Gastroesophageal sphincter (tissue), 4 donors: ENCODE measurements around the gene MEN1. TPM values are rescaled to one million over a fixed set of nuclear protein-coding genes. Genes with fewer than 3 reads are reported as not detected.

Experiments used
- ATAC-seq: fragments of 150-250 bp; one replicate; pipeline ENCODE4 v1.9.1; 2016; ENCODE audit warnings: mild to moderate bottlenecking, moderate library complexity
- H3K27ac ChIP-seq, 4 donors: fragments of 200-600 bp; sonication (generic) in 3 of 4; 1 replicate in 3 of 4; 2 replicates in 1 of 4; pipeline ENCODE4 v1.5.1; 2016 to 2019
- H3K27me3 ChIP-seq: fragments of 200-600 bp; sonication (generic); one replicate; pipeline ENCODE4 v1.5.1; 2019
- H3K36me3 ChIP-seq, 2 donors: fragments of 200-600 bp; sonication (generic); one replicate each; pipeline ENCODE4 v1.5.1; 2019; ENCODE audit warnings: control low read depth in 1 of 2
- H3K4me1 ChIP-seq, 3 donors: fragments of 200-600 bp; sonication (generic); 1 replicate in 2 of 3; 2 replicates in 1 of 3; pipeline ENCODE4 v1.5.1; 2016 to 2019; ENCODE audit warnings: control low read depth in 2 of 3
- H3K4me3 ChIP-seq, 2 donors: fragments of 200-600 bp; sonication (generic); one replicate each; pipeline ENCODE4 v1.5.1; 2019; ENCODE audit warnings: mild to moderate bottlenecking in 1 of 2, moderate library complexity in 1 of 2
- H3K9me3 ChIP-seq, 3 donors: fragments of 200-600 bp; sonication (generic); one replicate each; pipeline ENCODE4 v1.5.1; 2017 to 2019; ENCODE audit warnings: control low read depth in 2 of 3
- CTCF ChIP-seq, 4 experiments: fragments of 200-600 bp in 2 of 4; fragments of 450-650 bp in 2 of 4; sonication (generic) in 1 of 4; IDR thresholded peaks; one replicate each; pipeline ENCODE4 v1.5.1; 2017 to 2019; ENCODE audit warnings: antibody characterized with exemption in 4 of 4, mild to moderate bottlenecking in 2 of 4, moderate library complexity in 2 of 4
- EP300 ChIP-seq: sonication (generic); formaldehyde crosslinking; IDR thresholded peaks from one replicate; pipeline ENCODE4 v1.6.1; 2017; ENCODE audit warnings: antibody characterized with exemption, mild to moderate bottlenecking
- POLR2A ChIP-seq, 2 donors: fragments of 450-650 bp; IDR thresholded peaks; one replicate each; pipeline ENCODE4 v1.6.1; 2017; ENCODE audit warnings: antibody characterized with exemption in 2 of 2, mild to moderate bottlenecking in 2 of 2, moderate library complexity in 1 of 2
- POLR2AphosphoS5 ChIP-seq: sonication (generic); formaldehyde crosslinking; IDR thresholded peaks from one replicate; pipeline ENCODE4 v1.6.1; 2017; ENCODE audit warnings: antibody characterized with exemption
- WGBS, 2 donors: methylation state at CpG; one replicate each; pipeline ENCODE4 v1.1.5; 2018; ENCODE audit warnings: low coverage in 1 of 2; 5-methylcytosine and 5-hydroxymethylcytosine counted together
- total RNA-seq, 4 donors: library from RNA; depleted of rRNA; stranded (reverse); fragments of >200 nt; gene quantifications; one replicate each; pipeline ENCODE4 v1.1.0, GENCODE V29; 2016

MEN1 gene
- total RNA-seq, 4 donors from 2014 or later: 7.1 to 20.9 (median 11.6) TPM

GRCh38 chr11:64772303-64773018 is 37.9 kb downstream of the MEN1 start:
- Histone ChIP-seq H3K36me3 (peaks cover 30 to 97% of the 10 kb centered on the region in 2 donors), H3K27ac (peak overlapping the region; percentile 19 to 66 (median 64)), H3K4me3 (no peak overlapping the region), H3K9me3 (no peaks in the 10 kb centered on the region), H3K4me1 (peaks cover 34 to 89% (median 36%) of the 10 kb centered on the region in 3 donors), H3K27me3 (no peaks in the 10 kb centered on the region)
- TF ChIP-seq POLR2A (IDR thresholded peaks at IDR 0.05) (no peak), EP300 (no peak), CTCF (IDR thresholded peaks at IDR 0.05) (no peak), POLR2AphosphoS5 (no peak)
- 29 to 39% methylated on average over 3 of the region's 3 CpGs for WGBS, 2 donors
- no peak for ATAC-seq

- H3K36me3 ChIP-seq: peaks cover 34 to 100% of the 10 kb centered on the region in 2 donors
These were observed 38.5 kb downstream of the MEN1 start for GRCh38 chr11:64771861-64772260.

GRCh38 chr11:64770120-64770519 is 40.2 kb downstream of the MEN1 start:
- H3K4me3 ChIP-seq: no peak overlapping the region
- no peaks in the 10 kb centered on the region for H3K27me3 ChIP-seq
- WGBS, 2 donors: 73% methylated on average over 5 of the region's 12 CpGs; no CpG with 5 or more reads in 1 of the 2 donors
- peaks cover 21 to 89% (median 22%) of the 10 kb centered on the region in 3 donors for H3K4me1 ChIP-seq
- H3K36me3 ChIP-seq: peaks cover 34 to 100% of the 10 kb centered on the region in 2 donors
- TF ChIP-seq CTCF (IDR thresholded peaks at IDR 0.05) (no peak), POLR2AphosphoS5 (no peak), POLR2A (IDR thresholded peaks at IDR 0.05) (no peak), EP300 (no peak)
- no peak for ATAC-seq
- peak overlapping the region in 2 of 4 donors; percentile 22 to 32 for H3K27ac ChIP-seq
- H3K9me3 ChIP-seq: no peaks in the 10 kb centered on the region

More at GRCh38 chr11:64771861-64772260, 38.5 kb downstream of the MEN1 start:
- no peaks in the 10 kb centered on the region for H3K9me3 ChIP-seq
- H3K27ac ChIP-seq: peak overlapping the region in 3 of 4 donors; percentile 1 to 65 (median 63)
- ATAC-seq: no peak
- H3K27me3 ChIP-seq: no peaks in the 10 kb centered on the region
- 46 to 75% methylated on average over 2 of the region's 2 CpGs for WGBS, 2 donors
- H3K4me1 ChIP-seq: peaks cover 33 to 89% (median 37%) of the 10 kb centered on the region in 3 donors
- H3K4me3 ChIP-seq: no peak overlapping the region
- TF ChIP-seq EP300 (no peak), CTCF (IDR thresholded peaks at IDR 0.05) (no peak), POLR2AphosphoS5 (no peak), POLR2A (IDR thresholded peaks at IDR 0.05) (no peak)

- Histone ChIP-seq H3K9me3 (no peaks in the 10 kb centered on the region), H3K27ac (peak overlapping the region in 1 of 4 donors; percentile 32), H3K36me3 (peaks cover 34 to 100% of the 10 kb centered on the region in 2 donors), H3K27me3 (no peaks in the 10 kb centered on the region), H3K4me3 (no peak overlapping the region), H3K4me1 (peaks cover 20 to 89% (median 23%) of the 10 kb centered on the region in 3 donors)
- no peak for TF ChIP-seq CTCF (IDR thresholded peaks at IDR 0.05)
- no peak for TF ChIP-seq POLR2A (IDR thresholded peaks at IDR 0.05)
- no peak for ATAC-seq
- 84 to 90% methylated on average over 2 to 6 of the region's 6 CpGs for WGBS, 2 donors
These were observed 41.1 kb downstream of the MEN1 start for GRCh38 chr11:64769283-64769682.

GRCh38 chr11:64768300-64768694 is 42.1 kb downstream of the MEN1 start:
- Histone ChIP-seq H3K36me3 (peaks cover 29 to 100% of the 10 kb centered on the region in 2 donors), H3K4me3 (no peak overlapping the region), H3K27me3 (no peaks in the 10 kb centered on the region), H3K9me3 (no peaks in the 10 kb centered on the region), H3K4me1 (peaks cover 17 to 89% (median 28%) of the 10 kb centered on the region in 3 donors), H3K27ac (peak overlapping the region in 3 of 4 donors; percentile 77 to 86 (median 82))
- 69 to 75% methylated on average over 3 to 6 of the region's 6 CpGs for WGBS, 2 donors
- ATAC-seq: no peak
- TF ChIP-seq POLR2A (IDR thresholded peaks at IDR 0.05) (no peak), CTCF (IDR thresholded peaks at IDR 0.05) (no peak)
